Activated CD4-positive, alpha-beta T cell treated with anti-CD3 and anti-CD28 coated beads, Interleukin-2, amount 50 U/mL, for 1 hour (primary cell): Measurements from ENCODE around the gene COL4A2.

Source experiments
- DNase-seq: peaks from one replicate; pipeline ENCODE4 v3.0.0-alpha.2; 2020

The COL4A2 gene

DNA sequence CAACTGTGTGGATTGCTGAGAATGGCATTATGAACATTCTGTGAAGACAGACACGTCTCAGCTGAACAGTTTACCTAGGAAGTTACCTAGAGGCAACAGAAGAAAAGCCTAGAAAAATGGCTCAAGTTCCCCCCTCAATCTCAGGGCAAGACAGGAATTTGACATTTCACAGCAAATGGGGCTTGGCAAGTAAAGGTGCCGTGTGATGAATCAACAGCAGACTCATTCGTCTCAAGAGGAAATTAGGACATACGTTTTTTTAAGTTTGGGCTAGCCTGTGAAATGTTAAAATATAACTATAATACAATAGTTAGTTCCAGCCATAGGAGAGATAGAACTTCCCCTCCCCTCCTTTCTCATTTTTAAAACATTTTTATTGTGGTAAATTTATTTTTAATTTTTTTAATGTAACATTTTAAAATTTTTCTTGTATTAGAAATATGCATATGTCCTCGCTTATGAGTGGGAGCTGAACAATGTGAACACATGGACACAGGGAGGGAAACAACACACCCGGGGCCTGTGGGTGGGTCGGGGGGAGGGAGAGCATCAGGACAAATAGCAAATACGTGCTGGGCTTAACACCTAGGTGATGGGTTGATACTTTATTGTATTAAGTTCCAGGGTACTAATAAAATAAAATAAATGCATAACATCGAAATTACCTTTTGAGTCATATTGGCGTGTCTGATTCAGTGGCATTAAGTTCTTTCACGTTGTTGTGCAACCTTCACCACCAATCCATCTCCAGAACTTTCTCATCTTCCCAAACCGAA lies 116.0 kb downstream of the COL4A2 start:
- no peak for DNase-seq

DNA sequence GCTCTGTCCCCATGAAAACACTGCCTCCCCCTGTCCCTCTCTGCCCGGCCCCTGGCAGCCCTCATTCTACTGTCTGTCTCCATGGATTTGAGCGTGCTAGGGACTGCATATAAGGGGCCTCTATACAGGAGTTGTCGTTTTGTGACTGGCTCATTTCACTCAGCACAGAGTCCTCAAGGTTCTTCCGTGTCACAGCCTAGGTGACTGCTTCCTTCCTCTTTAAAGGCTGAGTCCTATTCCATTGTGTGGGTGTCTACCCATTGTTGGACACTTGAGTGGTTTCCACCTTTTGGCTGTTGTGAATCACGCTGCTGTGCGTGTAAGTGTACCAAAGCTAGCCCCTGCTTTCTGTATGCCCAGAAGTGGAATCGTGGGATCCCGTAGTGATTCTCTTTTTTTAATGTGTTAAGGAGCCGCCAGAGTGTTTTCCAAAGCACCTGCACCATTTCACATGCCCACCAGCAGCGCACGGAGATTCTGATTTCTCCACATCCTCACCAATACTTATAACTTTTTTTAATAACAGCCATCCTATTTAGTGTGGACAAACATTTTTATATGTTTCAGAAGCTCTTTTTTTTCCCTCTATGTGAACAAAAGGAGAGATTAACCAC lies 116.7 kb downstream of the COL4A2 start:
- DNase-seq, result no peak

DNA sequence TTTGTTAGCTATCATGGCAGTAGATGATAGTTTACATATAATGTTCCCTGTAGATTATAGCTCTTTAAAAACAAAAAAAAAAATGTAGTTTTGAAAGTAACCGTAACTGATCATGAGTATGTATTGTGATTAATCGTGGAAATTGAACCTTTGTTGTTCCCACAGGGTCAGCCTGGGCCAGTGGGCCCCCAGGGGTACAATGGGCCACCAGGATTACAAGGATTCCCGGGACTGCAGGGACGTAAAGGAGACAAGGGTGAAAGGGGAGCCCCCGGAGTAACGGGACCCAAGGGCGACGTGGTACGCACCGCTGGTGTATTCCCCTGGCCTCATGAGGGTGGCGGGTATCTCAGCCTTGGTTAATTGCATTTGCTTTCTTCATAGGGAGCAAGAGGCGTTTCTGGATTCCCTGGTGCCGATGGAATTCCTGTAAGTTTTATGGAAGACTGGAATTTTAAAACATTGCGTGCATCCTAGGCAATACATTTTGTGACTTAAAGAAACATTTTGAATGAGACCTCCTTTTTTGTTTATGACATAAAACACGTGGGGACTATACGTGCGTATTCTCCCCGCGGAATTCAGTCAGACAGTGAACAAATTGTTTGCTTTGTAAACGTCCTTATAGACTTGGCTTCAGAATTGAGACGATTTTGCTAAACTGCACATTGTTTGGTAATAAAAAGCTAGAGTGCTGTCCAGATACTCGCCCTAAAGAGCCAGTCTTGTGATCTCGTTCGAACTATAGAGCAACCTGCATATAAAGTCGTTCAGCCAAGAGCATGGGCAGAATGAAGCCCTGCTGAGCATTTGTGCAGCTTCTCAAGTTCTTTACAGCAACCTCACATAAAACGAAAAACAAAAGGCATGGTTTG lies 117.7 kb downstream of the COL4A2 start:
- DNase-seq, result no peak

DNA sequence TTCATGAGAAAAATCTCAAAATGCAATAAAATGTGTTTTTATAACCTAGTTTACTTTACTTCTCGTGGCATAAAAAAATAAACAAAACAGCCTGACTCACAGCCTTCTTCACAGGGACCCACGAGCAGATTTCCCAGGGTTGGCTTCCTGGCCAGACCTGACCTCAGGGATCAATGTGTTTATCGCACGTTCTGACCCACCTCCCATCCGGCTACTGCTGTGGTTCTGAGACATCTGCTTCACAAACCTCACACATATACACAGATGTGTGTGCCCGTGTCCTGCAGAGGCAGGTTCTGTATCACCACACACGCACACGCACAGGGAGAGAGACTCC lies 118.3 kb downstream of the COL4A2 start:
- DNase-seq, result no peak

DNA sequence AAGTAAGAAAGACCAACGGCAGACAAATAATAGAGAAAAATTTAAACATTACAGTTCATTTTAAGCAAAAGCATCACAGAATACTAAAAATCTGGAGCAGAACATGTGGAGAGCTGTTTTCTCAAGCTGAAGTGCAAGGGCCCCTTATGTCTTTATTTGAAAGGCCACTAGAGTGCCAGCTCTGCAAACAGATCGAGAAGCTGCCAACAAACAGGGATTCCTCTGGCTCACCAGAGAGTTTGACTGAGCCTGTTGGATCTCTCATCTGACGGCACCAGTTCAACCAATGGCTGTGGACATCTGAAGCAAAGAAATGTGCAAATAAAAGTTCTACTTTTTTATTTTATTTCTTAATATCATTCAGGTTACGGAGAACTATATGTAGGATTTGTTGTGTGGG lies 119.7 kb downstream of the COL4A2 start:
- DNase-seq, result no peak

DNA sequence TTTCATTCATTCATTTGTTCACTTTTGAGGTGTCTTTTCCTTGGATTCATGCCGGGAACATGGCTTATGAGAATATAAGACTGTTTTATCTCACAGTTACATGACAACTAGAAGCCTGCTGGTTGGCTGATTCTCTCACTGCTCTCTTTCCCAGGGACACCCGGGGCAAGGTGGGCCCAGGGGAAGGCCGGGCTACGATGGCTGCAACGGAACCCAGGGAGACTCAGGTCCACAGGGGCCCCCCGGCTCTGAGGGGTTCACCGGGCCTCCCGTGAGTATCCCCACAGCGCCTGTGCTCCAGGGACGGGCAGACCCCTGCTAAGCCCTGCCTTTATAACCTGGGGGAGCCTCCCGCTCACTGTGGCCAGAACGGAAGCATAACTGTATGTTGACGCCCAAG lies 121.2 kb downstream of the COL4A2 start:
- no peak for DNase-seq

DNA sequence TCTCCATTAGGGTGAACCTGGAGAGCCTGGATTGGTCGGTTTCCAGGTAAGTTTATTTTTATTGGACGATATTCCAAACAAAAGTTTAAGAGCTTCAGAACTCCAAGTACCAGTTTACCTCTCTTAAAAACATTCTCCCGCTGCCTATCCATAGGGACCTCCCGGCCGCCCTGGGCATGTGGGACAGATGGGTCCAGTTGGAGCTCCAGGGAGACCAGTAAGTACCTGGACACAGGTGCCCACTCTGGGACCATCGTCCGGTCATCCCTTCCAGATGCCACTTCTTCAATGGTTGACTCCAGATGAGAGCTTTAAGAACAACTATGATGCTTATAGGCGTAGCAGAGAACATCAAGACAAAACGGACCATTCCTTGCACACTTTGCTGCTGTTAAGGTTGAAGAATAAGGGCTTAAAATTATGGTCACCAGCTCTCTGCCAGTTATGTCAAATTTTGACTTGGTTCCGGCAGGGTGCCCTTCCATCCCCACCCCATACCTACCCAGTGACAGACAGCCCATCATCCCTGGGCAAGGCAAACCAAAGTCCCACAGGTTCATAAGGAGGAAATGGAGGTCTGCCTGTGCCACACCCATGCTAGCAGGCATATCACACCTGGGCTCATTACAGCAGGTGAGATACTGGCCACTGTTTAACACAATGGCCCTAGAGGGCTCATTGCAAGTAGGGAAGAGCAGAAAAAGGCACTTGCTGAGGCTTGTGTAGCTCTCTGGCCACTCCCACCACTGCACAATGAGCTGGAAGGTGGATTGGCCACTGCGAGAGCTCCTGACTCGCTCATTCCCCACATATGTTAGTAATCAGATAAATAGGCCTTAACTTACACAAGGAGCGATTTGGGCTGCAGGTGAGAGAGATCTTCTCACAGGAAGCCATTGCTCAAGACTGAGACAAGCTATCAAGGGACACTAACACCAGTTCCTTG lies 123.6 kb downstream of the COL4A2 start:
- DNase-seq, result no peak

DNA sequence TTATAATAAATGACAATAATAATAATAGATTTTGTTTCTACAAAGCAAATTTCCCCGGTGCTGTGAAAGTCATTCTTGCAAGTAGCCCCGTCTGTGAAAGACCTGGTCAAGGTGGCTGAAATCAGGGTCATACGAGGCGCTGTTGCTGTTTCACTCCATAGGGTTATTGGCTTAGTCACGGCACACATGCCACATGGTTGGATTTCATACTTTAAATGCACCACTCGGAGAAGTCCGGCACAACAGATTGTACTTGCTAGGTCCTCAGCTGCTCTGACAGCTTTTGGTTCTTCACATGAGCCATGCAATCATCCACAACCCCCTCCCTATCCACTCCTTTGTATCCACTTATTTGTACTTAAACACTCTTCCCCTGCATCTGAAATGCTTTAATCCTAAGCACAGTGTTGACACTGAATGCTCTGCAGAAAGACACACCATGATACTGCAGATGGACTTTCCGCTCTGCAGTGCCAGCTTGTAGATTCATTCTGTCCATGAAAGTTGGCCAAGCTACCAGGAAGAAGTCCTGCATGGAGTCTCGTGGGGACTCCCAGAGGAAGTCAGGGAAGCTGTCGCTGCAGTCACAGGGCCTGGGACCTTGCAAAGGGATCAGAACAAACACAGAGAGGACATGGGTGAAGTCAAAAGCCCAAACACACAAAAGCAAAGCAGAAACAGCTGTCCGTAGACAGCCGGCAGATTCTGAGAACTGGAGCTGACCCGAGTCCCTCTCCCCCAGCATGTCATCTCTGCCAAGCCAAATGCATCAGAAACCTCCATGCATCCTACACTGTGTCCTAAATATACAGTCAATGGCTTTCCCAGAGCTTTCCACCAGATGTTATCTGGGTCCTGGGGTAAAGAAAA lies 124.6 kb downstream of the COL4A2 start:
- DNase-seq, result no peak

DNA sequence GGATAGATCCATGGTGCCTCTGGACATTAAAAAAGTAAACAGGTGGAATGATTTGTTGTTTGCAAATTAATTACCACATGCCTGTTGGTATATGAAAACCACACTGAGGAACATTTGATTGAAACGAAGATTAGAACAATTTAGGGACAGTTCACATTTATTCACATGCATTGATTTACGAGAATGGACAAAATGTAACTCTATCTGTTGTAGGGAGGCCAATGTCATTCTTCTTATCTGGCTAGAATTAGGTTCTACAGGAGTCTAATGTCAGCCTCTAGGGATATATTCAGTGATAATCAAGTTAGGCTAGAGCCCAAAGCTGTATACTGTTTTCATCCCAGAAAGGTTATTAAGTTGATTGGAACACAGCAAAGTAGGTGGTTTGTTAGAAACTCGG lies 125.4 kb downstream of the COL4A2 start:
- no peak for DNase-seq

DNA sequence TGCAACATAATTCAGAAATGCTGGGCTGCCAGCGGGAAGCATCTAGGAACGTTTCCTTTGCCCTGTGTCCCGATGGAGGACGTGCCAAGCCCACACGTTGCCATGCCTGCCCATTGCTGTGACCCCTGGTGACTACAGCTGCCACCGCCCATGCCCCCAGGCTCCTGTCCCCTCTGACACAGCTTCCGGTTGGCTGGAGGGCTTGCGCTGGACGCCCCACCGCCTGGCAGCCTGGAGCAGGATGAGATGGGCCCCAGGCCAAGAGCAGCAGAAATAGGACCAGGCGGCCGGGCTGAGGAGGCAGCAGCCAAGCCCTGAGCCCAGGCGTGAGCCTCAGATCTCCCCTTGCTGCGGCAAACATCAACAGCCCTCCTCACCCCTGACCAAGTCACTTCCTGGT lies 125.9 kb downstream of the COL4A2 start:
- no peak for DNase-seq

DNA sequence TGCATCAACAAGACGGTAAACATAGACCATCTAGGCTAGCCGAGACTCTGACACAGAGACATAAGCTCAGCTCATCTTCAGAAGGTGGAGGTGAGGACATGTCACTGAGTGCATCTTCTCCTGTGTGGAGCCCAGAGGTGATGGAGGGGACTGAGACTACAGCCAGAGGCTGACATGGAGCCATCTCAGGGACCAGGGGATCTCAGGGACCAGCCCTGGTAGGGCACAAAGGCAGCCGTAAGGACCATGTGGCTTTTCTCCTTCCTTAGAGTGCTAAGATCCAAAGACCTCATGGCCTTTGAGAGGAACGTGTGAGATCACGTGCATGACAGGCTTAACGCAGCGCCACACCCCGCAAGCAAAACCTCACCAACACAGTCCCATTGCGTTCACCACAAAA lies 127.5 kb downstream of the COL4A2 start:
- DNase-seq, result no peak

DNA sequence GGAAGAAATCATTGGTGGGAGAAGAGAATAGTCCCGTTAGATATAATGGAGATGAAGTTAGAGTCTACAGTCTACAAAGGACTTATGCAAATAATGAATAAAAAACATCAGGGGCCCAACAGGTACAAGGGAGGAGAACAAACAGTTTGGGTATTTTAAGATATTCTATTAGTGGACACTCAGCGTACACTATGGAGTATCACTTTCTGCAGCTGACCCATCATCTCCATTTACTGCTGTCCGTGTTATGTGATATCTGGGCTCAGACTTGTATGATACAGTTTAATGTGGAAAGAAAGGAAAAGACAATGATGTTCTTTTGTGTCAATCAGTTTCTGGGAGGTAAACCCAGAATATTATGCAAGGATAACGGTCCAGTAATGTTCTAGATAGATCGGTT lies 128.2 kb downstream of the COL4A2 start:
- DNase-seq, result no peak

DNA sequence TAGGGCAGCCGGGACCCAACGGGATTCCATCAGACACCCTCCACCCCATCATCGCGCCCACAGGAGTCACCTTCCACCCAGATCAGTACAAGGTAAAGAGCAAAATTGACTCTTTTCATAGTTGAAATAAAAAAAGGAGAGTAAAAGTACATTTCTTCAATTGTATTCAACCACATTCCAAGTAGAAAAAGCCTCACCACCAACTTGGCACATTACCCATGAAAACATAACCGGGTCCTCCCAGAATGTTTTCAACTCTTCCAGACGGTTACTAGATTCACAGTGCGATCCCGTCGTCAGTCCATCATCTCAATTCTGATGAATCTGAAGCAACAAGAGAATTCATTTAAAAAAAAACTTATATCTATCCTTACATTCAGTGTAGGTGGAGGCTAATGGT lies 129.2 kb downstream of the COL4A2 start:
- DNase-seq, result no peak

DNA sequence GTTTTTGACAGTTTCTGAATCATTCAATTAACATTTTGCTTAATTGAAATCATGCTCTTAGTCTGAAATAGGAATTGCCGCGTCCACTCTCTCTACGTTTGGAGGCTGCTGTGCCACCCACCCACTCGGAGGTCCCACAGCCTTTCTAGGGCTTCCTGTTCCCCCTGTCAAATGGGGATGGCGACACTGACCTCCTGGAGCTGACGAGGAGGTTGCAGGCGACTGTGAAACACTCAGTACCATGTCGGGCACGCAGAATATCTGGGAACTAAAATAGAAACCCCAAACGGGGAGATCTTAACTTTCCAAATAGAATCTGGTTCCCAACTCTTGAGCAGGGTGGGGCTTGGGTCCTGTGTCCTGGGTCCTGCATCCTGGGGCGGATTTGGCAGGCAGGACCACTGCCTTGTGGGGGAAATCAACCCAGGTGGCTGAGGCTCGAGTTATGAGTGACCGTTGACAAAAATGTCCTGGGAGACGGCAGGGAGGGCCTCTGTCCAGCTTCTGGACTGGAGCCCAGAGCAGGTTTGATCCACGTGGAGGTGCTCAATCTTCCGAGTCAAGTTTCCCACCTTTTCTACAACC lies 129.8 kb downstream of the COL4A2 start:
- DNase-seq, result no peak

DNA sequence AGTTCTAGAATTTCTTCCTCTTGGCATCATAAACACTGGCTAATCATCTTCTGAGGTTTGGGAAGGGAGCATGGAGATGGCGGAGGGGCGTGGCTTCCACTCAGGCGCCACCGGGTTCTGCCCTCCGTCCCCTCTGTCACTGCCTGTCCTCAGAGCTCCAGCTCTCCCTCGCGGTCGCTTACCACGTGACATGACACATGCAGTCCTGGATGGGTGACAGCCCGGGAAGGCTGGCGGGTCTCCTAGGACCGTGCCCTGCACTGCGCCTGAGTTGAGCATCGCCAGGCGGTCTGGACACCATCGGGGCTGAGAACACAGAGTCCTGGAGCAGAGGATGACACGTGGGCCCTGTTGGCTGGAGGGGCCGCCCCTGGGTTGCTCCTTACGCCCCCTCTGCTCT lies 131.1 kb downstream of the COL4A2 start:
- DNase-seq, result no peak

DNA sequence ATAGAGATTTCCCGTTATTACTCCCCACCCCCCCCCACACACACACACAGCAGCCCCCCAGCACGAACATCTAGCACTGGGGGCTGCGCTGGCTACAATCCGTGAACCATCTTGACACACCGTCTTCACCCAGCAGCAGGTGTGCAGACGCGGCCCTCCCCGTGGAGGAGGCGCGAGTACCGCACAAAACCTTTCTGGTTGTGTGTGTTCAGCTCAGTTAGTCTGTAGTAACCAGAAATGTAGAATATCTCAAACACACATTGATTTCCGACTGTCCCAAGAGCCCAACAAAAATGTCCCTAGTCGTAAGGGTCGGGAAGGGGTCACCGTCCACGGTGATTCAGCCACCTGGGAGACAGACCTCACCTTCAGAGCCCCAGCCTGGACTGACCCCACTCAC lies 131.7 kb downstream of the COL4A2 start:
- DNase-seq, result no peak

DNA sequence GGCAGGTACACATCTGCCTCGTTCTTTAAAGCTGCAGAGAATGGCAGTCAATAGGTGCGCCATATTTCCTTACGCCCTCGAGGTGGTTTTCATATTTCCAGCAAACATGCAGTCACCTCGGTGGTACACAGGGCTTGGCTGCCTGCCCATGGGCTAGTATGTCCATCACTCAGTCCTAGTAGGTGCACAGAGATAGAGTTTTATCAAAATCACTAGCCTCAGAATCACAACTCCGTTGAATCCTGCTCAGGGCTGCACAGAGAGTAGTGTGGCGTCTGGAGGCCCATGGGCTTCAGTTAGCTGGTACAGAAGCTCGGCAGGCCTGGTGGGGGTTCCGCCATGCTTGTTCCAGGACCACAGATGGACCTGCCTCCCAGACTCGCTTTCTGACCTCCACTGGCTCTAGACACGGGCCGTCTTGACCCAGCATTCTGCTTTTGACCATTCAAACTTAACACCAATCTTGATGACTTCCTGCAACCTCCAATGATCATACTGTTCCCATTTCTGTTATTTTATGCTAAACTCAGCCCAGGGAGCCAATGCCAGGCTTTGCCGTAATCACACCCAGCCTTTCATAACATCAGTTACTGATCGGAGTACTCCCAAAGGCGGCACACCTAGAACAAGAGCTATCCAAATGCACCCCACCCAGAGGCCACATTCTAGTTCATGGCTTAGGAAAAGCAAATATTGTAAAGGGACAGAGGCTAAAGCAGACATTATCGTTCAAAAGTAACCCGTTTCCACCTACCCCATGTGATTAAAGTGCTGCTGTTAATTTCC lies 134.1 kb downstream of the COL4A2 start:
- no peak for DNase-seq

DNA sequence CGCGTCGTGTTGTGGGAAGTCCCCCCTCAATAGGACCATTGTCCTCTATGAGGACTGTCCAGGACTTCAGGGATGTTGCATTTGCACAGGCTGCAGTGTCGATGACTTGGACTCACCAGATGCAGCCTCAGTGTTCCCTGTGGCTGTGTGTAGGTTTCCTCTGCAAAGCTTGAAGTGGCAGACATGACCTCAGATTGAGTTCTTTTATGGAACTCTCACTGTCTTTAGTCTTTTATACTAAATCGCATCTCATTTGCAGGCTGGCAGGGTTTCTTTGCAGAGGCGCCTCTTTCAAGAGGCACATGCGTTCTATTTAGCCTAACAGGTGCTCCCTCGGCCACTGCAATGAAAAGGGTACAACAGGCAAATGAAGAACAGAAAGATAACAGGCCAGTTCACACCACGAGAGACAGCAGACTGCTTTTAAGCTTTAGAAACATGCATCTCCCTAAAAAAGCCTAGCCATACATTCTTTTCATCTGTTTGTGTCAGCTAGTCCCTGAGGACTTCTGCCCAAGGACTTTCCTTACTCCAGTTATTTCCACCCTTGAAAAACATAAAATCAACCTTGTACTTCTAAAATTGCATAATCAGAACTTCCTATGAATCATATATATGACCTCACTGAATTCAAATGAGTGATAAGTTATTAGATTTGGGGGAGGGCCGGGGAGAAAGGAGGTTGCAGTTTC lies 136.0 kb downstream of the COL4A2 start:
- DNase-seq, result no peak

DNA sequence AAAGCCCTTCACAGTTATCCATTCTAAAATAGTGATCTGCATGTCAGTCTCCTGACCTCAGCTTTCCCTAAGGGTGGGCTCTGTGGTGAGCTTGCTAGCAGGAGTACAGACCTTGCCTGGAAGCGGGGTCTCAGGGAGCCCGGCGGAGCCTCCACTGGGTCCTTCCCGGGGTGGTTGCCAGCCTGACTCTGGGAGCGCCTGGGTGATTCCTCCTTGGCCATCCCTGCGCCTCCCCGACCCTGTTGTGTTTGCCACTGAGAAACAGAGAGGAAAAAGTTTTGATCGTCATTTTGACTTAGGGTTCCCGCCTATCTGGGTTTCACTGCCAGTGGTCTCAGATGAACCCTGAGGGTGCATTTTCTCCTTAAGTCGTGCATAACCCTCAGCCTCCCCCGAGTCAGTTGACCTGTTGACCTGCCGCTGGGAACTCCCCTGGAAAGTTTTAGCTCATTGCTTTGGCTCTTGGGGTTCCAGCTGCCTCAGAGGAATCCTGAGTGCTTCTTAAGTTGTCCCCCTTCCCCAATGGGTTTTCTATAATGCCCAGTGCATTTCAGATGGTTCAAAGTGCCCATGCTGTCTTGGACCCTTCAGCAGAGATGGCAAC lies 136.6 kb downstream of the COL4A2 start:
- no peak for DNase-seq
